Activated effector memory CD4-positive, alpha-beta T cell treated with anti-CD3 and anti-CD28 coated beads, Interleukin-2, amount 50 U/mL, for 16 hours (primary cell): Measurements from ENCODE around the gene CAMKK2.
"Not testable (repeated sequence)": the region's sequence is repeated elsewhere in the genome, so short reads cannot be mapped to it uniquely, and the experiment has no call there.

ENCODE experiments used
- DNase-seq: peaks from one replicate; pipeline ENCODE4 v3.0.0-alpha.2; 2020

Gene CAMKK2

GRCh38 chr12:121219353-121219986, 77.0 kb downstream of the CAMKK2 start:
- DNase-seq = no peak

DNA sequence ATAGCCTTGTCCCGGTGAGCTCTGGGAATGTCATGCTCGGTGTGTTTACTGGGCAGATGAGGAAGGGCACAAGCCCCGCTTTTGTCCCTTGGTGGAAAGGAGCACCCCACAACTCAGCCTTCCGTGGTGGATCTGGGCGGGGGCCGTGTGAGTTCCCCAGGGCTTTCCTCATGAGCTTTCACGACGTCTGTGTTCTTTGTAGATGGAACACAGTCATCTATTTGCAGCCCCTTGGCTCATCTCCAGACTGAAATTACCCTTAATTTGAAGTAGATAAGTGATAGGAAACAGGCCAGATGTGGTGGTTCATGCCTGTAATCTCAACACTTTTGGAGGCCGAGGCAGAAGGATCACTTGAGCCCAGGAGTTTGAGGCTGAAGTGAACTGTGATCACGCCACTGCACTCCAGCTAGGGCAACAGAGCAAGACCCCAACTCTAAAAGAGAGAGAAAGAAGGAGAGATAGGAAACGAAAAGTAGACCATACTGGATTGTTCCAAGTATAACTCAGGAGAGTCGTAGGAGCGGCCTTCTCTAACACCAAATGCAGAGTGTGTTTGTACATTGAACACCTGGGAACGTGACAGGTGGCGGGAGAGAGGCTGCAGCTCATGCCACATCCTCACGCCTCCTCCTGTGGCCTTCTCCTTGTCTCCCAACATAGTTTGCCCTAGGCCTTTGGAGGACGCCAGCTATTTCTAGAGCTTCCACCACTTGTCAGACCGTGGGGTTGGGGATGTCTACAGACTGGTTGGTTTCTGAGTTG, 77.7 kb downstream of the CAMKK2 start:
- no peak for DNase-seq

DNA sequence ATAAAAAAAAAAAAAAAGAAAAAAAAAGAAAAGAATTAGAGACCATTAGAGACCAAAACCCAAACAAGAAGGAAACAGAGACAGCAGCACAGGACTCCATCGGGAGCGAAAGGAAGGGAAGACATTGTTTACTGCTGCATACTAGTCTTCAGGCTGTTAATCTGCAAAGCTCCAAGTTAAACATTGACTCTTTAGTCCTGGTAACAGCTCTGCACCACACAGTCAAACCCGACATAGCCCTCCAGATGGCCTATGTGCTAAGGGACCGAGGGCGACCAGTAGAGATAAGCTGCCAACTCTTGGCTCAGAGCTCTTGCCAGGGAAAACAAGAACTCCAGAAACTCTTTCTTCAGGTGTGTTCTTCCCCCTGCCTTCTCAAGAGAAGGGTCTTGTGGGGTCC, 78.7 kb downstream of the CAMKK2 start:
- no peak for DNase-seq

DNA sequence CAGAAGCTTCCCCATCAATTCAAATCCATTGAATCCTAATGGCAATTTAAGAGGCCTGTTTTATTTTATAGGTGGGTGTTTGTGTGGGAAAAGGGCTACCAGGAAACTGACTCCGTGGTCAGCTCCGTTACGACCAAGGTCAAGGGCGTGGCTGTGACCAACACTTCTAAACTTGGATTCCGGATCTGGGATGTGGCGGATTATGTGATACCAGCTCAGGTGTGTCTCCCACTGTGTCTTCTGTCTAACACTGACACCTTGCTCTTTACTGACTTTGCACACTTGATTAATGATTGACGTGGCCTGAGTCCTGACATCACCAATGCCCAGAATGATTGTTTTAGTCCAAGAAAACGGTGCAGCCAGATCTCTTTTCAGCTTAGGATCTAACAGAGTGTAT, 79.4 kb downstream of the CAMKK2 start:
- no peak for DNase-seq

- no peak for DNase-seq
Measured at GRCh38 chr12:121216102-121216501, 80.4 kb downstream of the CAMKK2 start.

DNA sequence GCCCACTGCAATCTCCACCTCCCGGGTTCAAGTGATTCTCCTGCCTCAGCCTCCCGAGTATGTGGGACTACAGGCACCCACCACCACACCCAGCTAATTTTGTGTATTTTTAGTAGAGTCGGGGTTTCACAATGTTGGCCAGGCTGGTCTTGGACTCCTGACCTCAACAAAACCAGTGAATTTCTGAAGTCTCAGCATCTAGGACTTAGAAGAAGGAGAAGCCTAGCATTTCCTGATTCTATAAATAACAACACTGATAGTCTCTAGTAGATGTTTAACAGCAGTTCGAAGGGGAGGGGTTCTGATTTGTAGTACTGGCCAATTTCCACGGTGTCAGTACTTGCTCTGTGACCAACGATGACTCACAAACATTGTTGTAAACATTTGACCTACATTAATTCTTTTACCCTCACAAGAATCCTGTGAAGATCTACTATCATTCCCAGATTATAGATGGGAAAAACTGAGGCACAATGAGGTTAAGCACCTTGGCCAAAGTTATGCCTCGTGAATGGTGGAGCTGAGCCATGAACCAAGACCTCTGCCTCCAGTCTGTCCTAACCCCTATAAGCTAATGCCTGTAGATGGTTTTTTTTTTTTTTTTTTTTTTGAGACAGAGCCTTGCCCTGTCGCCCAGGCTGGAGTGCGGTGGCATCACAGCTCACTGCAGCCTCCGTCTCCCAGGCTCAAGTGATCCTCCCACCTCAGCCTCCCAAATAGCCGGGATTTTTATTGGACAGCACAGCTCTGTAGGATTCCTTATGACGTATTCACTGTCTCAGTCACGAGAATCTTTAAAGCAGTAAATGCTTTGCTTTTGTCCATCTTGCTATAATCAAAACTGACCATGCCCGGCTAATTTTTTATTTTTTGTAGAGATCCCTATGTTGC, 81.4 kb downstream of the CAMKK2 start:
- DNase-seq = no peak

GRCh38 chr12:121214166-121214777, 82.2 kb downstream of the CAMKK2 start:
- DNase-seq = peak; percentile 81

- DNase-seq = no peak
Measured at GRCh38 chr12:121212875-121213274, 83.6 kb downstream of the CAMKK2 start.

GRCh38 chr12:121209624-121210572, 86.6 kb downstream of the CAMKK2 start, which contains the start of gene P2RX4:
TSS of gene P2RX4 (plus strand) at chr12:121210129. CDS start at chr12:121210165, 36 bp downstream.
- peak; percentile 95 for DNase-seq

DNA sequence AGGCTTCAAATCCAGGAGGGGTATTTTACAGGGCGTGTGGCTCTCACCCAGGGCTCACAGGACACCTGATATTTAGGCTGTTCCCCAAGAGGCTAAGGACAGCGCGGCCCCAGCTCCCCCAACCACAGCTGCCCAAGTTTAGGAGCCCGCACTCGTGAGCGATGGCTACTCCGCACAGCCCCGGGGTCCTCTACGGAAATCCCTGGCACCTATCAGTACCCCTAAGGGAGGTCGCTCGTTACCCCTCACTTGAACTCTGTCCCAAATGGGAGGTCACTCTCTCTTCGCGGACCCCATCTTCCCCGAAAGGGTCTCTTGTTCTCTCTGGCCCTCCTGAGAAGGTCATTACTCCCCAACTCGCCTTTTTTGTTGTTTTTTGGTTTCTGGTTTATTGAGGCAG, 87.3 kb downstream of the CAMKK2 start:
- DNase-seq = peak; percentile 63

- DNase-seq = peak; percentile 58
Measured at GRCh38 chr12:121208571-121208970, 87.9 kb downstream of the CAMKK2 start.

- DNase-seq = no peak
Measured at GRCh38 chr12:121205491-121205890, 91.0 kb downstream of the CAMKK2 start.

DNA sequence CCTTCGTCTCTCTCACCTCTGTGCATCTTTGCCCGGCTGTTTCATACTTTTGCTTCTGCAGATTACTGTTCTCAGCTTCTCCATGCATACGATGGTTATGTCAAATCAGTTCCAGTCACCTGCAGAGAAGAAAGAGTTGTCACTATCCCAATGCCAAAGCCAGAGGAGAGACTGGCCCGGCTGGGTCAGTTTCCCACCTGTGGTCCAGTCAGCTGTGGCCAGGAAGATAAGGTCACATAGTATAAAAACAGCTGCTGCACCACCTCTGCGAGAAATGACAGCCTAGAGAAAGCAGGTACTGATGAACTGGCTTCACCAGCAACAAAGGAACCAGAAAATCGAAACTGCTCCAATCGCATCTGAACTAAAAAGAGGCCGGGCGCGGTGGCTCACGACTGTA, 93.0 kb downstream of the CAMKK2 start:
- peak; percentile 47 for DNase-seq

GRCh38 chr12:121202407-121203355, 93.8 kb downstream of the CAMKK2 start:
- DNase-seq = no peak

DNA sequence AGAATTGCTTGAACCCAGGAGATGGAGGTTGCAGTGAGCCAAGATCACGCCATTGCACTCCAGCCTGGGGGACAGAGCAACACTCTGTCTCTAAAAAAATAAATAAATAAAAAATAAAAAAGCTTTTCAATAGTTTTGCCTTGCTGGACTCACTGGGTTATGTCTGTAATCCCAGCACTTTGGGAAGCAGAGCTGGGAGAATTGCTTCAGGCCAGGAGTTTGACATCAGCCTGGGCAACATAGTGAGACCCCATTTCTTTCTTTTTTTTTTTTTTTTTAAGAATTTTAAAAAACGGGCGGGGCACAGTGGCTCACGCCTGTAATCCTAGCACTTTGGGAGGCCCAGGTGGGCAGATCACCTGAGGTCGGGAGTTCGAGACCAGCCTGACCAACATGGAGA, 95.4 kb downstream of the CAMKK2 start:
- DNase-seq = not testable (repeated sequence)

- DNase-seq = no peak
Measured at GRCh38 chr12:121198949-121199348, 97.6 kb downstream of the CAMKK2 start.

GRCh38 chr12:121196902-121197301, 99.6 kb downstream of the CAMKK2 start:
- DNase-seq = no peak

DNA sequence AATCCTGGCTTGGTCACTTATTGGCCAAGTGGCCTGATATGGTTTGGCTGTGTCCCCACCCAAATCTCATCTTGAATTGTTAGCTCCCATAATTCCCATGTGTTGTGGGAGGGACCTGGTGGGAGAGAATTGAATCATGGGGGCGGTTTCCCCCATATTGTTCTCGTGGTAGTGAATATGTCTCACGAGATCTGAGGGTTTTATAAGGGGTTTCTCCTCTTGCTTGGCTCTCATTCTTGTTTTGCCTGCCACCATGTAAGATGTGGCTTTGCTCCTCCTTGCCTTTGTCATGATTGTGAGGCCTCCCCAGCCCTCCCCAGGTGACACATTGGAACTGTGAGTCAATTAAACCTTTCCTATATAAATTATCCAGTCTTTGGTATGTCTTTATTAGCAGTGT, 105.4 kb downstream of the CAMKK2 start:
- DNase-seq = no peak

DNA sequence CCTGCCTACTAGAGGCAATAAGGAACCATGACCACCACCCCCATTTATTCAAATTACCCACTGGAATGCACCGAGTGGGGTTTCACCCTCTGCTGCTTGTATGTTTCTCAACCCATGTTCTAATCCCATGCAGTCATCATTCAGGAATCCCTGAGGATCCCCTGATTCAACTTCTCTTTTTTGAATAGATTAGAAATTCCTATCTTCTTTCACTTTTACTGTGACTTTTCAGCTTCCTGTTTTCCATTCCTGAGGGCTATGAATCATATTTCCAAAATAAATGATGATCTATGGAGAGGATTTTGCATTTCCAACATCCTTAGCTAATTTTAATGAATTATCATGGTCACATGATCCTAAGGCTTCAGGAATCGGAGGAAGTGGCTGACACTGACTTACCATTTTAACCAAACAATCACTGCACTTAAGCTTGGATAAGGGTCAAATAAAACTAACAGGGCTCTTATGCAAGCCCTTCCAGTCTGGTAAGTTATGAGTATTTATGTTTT, 105.9 kb downstream of the CAMKK2 start:
- DNase-seq = no peak

- no peak for DNase-seq
Measured at GRCh38 chr12:121189619-121190155, 106.8 kb downstream of the CAMKK2 start.
